ENCODE results near the gene GFAP.

GRCh38 chr17:44920565-44920940 is 5.3 kb upstream of the GFAP start:
- no peak for TF ChIP-seq POLR2A (IDR thresholded peaks at IDR 0.05)
- TF ChIP-seq, protein P1, sequence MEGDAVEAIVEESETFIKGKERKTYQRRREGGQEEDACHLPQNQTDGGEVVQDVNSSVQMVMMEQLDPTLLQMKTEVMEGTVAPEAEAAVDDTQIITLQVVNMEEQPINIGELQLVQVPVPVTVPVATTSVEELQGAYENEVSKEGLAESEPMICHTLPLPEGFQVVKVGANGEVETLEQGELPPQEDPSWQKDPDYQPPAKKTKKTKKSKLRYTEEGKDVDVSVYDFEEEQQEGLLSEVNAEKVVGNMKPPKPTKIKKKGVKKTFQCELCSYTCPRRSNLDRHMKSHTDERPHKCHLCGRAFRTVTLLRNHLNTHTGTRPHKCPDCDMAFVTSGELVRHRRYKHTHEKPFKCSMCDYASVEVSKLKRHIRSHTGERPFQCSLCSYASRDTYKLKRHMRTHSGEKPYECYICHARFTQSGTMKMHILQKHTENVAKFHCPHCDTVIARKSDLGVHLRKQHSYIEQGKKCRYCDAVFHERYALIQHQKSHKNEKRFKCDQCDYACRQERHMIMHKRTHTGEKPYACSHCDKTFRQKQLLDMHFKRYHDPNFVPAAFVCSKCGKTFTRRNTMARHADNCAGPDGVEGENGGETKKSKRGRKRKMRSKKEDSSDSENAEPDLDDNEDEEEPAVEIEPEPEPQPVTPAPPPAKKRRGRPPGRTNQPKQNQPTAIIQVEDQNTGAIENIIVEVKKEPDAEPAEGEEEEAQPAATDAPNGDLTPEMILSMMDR (IDR thresholded peaks at IDR 0.05): no peak

Data from testis (tissue), 2 donors.